Measurements from ENCODE around the gene RELA.
"Not testable (repeated sequence)": the region's sequence is repeated elsewhere in the genome, so short reads cannot be mapped to it uniquely, and the experiment has no call there.

The RELA gene

GRCh38 chr11:65645710-65646109, 17.0 kb downstream of the RELA start:
- Mint-ChIP-seq H3K4me1 (peaks cover 55% of the 10 kb centered on the region), H3K36me3 (peaks cover 62% of the 10 kb centered on the region), H3K27ac (peak overlapping the region; percentile 58), H3K4me3 (no peak overlapping the region), H3K9me3 (no peaks in the 10 kb centered on the region), H3K27me3 (no peaks in the 10 kb centered on the region)
- ATAC-seq = no peak

- Mint-ChIP-seq H3K27me3 (no peaks in the 10 kb centered on the region), H3K9me3 (no peaks in the 10 kb centered on the region), H3K36me3 (peaks cover 60% of the 10 kb centered on the region), H3K27ac (peak overlapping the region; percentile 58), H3K4me3 (no peak overlapping the region), H3K4me1 (peaks cover 54% of the 10 kb centered on the region)
- ATAC-seq = no peak
Observed at GRCh38 chr11:65644837-65645236, 17.9 kb downstream of the RELA start.

- no peaks in the 10 kb centered on the region for H3K9me3 Mint-ChIP-seq
- peaks cover 58% of the 10 kb centered on the region for H3K4me1 Mint-ChIP-seq
- H3K27ac Mint-ChIP-seq = peak overlapping the region; percentile 58
- H3K4me3 Mint-ChIP-seq = no peak overlapping the region
- H3K27me3 Mint-ChIP-seq = no peaks in the 10 kb centered on the region
- H3K36me3 Mint-ChIP-seq = peaks cover 64% of the 10 kb centered on the region
- ATAC-seq = no peak
Observed at GRCh38 chr11:65643971-65644370, 18.7 kb downstream of the RELA start.

- peaks cover 61% of the 10 kb centered on the region for H3K36me3 Mint-ChIP-seq
- peak overlapping the region; percentile 84 for H3K27ac Mint-ChIP-seq
- ATAC-seq = no peak
- H3K27me3 Mint-ChIP-seq = no peaks in the 10 kb centered on the region
- H3K4me3 Mint-ChIP-seq = peak overlapping the region; percentile 81
- peaks cover 66% of the 10 kb centered on the region for H3K4me1 Mint-ChIP-seq
- H3K9me3 Mint-ChIP-seq = no peaks in the 10 kb centered on the region
Observed at GRCh38 chr11:65642014-65642671, 20.6 kb downstream of the RELA start.

GRCh38 chr11:65641297-65642013, 21.3 kb downstream of the RELA start:
- peak overlapping the region; percentile 84 for H3K27ac Mint-ChIP-seq
- no peaks in the 10 kb centered on the region for H3K27me3 Mint-ChIP-seq
- ATAC-seq = no peak
- H3K4me1 Mint-ChIP-seq = peaks cover 71% of the 10 kb centered on the region
- peak overlapping the region; percentile 81 for H3K4me3 Mint-ChIP-seq
- H3K36me3 Mint-ChIP-seq = peaks cover 66% of the 10 kb centered on the region
- H3K9me3 Mint-ChIP-seq = no peaks in the 10 kb centered on the region

GRCh38 chr11:65640483-65641296, 22.0 kb downstream of the RELA start:
- peak overlapping the region; percentile 81 for H3K4me3 Mint-ChIP-seq
- H3K4me1 Mint-ChIP-seq = peaks cover 67% of the 10 kb centered on the region
- no peaks in the 10 kb centered on the region for H3K27me3 Mint-ChIP-seq
- H3K9me3 Mint-ChIP-seq = no peaks in the 10 kb centered on the region
- H3K27ac Mint-ChIP-seq = peak overlapping the region; percentile 84
- peak; percentile 41 for ATAC-seq
- peaks cover 63% of the 10 kb centered on the region for H3K36me3 Mint-ChIP-seq

GRCh38 chr11:65639623-65640482, 22.9 kb downstream of the RELA start:
- ATAC-seq = peak; percentile 81
- Mint-ChIP-seq H3K4me3 (peak overlapping the region; percentile 81), H3K9me3 (no peaks in the 10 kb centered on the region), H3K27me3 (no peaks in the 10 kb centered on the region), H3K36me3 (peaks cover 59% of the 10 kb centered on the region), H3K27ac (peak overlapping the region; percentile 84), H3K4me1 (peaks cover 62% of the 10 kb centered on the region)

- H3K27me3 Mint-ChIP-seq, H3K9me3 Mint-ChIP-seq, ATAC-seq: not testable (repeated sequence)
- peak overlapping the region; percentile 84 for H3K27ac Mint-ChIP-seq
- peaks cover 59% of the 10 kb centered on the region for H3K36me3 Mint-ChIP-seq
- H3K4me3 Mint-ChIP-seq = peak overlapping the region; percentile 81
- H3K4me1 Mint-ChIP-seq = peaks cover 59% of the 10 kb centered on the region
Observed at GRCh38 chr11:65639228-65639597, 23.5 kb downstream of the RELA start.

- peak; percentile 60 for ATAC-seq
- Mint-ChIP-seq H3K27me3 (no peaks in the 10 kb centered on the region), H3K27ac (peak within 1 kb of the TSS; percentile 84), H3K4me1 (peaks cover 54% of the 10 kb centered on the region), H3K36me3 (peaks cover 54% of the 10 kb centered on the region), H3K4me3 (peak within 1 kb of the TSS; percentile 81), H3K9me3 (no peaks in the 10 kb centered on the region)
Observed at GRCh38 chr11:65637794-65638419, 24.8 kb downstream of the RELA start, which contains the start of gene SIPA1. SIPA1 (plus strand) TSS chr11:65638101; CDS start chr11:65640922, 2,821 bp downstream.

- Mint-ChIP-seq H3K27ac (peak overlapping the region; percentile 84), H3K27me3 (no peaks in the 10 kb centered on the region), H3K36me3 (peaks cover 52% of the 10 kb centered on the region), H3K4me1 (peaks cover 52% of the 10 kb centered on the region), H3K9me3 (no peaks in the 10 kb centered on the region), H3K4me3 (peak overlapping the region; percentile 81)
- ATAC-seq = no peak
Observed at GRCh38 chr11:65637032-65637557, 25.6 kb downstream of the RELA start.

- H3K27me3 Mint-ChIP-seq = no peaks in the 10 kb centered on the region
- ATAC-seq = no peak
- H3K9me3 Mint-ChIP-seq = no peaks in the 10 kb centered on the region
- peak overlapping the region; percentile 84 for H3K27ac Mint-ChIP-seq
- H3K4me3 Mint-ChIP-seq = no peak overlapping the region
- H3K4me1 Mint-ChIP-seq = peaks cover 44% of the 10 kb centered on the region
- peaks cover 49% of the 10 kb centered on the region for H3K36me3 Mint-ChIP-seq
Observed at GRCh38 chr11:65636108-65637031, 26.3 kb downstream of the RELA start.

- Mint-ChIP-seq H3K27me3 (no peaks in the 10 kb centered on the region), H3K4me1 (peaks cover 35% of the 10 kb centered on the region), H3K27ac (no peak overlapping the region)
Observed at GRCh38 chr11:65634905-65635731, 27.6 kb downstream of the RELA start.

More at GRCh38 chr11:65634905-65635731, 27.6 kb downstream of the RELA start:
- ATAC-seq = no peak
- Mint-ChIP-seq H3K36me3 (peaks cover 45% of the 10 kb centered on the region), H3K4me3 (no peak overlapping the region), H3K9me3 (no peaks in the 10 kb centered on the region)
